Measurements from ENCODE around the gene PNMA6E.

DNA sequence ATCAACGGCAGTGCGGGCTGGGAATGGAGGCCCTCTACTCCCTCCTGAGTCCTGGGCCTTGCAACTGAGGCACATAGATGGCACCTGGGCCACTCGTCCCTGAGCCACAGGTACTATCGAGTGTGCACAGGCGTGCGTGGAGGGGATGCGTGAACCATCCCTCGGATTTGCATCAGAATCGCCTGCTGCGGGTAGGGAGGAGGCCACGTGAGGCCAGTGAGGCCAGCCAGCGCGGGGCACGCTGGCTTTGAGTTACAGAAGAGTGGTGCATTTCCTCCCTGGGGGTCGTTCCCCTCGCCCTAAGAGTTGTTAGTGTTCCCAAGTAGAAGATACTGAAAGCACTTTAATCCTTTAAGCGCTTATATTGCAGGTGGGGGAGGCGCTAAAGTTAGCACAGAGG, 20.7 kb upstream of the PNMA6E start:
- TF ChIP-seq, protein P1, sequence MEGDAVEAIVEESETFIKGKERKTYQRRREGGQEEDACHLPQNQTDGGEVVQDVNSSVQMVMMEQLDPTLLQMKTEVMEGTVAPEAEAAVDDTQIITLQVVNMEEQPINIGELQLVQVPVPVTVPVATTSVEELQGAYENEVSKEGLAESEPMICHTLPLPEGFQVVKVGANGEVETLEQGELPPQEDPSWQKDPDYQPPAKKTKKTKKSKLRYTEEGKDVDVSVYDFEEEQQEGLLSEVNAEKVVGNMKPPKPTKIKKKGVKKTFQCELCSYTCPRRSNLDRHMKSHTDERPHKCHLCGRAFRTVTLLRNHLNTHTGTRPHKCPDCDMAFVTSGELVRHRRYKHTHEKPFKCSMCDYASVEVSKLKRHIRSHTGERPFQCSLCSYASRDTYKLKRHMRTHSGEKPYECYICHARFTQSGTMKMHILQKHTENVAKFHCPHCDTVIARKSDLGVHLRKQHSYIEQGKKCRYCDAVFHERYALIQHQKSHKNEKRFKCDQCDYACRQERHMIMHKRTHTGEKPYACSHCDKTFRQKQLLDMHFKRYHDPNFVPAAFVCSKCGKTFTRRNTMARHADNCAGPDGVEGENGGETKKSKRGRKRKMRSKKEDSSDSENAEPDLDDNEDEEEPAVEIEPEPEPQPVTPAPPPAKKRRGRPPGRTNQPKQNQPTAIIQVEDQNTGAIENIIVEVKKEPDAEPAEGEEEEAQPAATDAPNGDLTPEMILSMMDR (IDR thresholded peaks at IDR 0.05): no peak
- TF ChIP-seq MAZ (IDR thresholded peaks at IDR 0.05; ENCODE audit: borderline replicate concordance, low read depth, low read length): no peak
- TF ChIP-seq KDM1A (IDR thresholded peaks at IDR 0.05; ENCODE audit: low read depth): no peak
- no peak for TF ChIP-seq ZNF302 (CRISPR knock-in tag; IDR thresholded peaks at IDR 0.05)
- no peak for TF ChIP-seq ZC3H11A (IDR thresholded peaks at IDR 0.05)
- no peak for TF ChIP-seq RFX5 (IDR thresholded peaks at IDR 0.05)
- no peak for TF ChIP-seq MAFK (IDR thresholded peaks at IDR 0.05; ENCODE audit: partially characterized antibody)
